ENCODE measurements around the gene MYO3B.

Gene MYO3B

GRCh38 chr2:170505631-170506275, 327.8 kb downstream of the MYO3B start:
- no peaks in the 10 kb centered on the region for H3K27me3 ChIP-seq (replicated peaks; ENCODE audit: insufficient read depth, low read length)
- no peak for DNase-seq
- H3K9me3 ChIP-seq (replicated peaks; ENCODE audit: insufficient read depth, low read length) = no peaks in the 10 kb centered on the region
- H3F3A ChIP-seq (ENCODE audit: insufficient read depth, low read length) = no peaks in the 10 kb centered on the region
- no peak overlapping the region for H2AFZ ChIP-seq (ENCODE audit: low read length)
- no peaks in the 10 kb centered on the region for H3K79me2 ChIP-seq (ENCODE audit: low read length)
- H3K4me1 ChIP-seq (ENCODE audit: low read length) = peaks cover 6% of the 10 kb centered on the region; the same call in 1 of the 2 replicates
- TF ChIP-seq CTCF (IDR thresholded peaks at IDR 0.05; ENCODE audit: low read length) = no peak
- no peak for TF ChIP-seq EZH2 (optimal IDR thresholded peaks at IDR 0.05; ENCODE audit: low read depth, low read length)
- TF ChIP-seq EZH2phosphoT487 (IDR thresholded peaks at IDR 0.05; ENCODE audit: low read length) = no peak
- H3K9ac ChIP-seq (ENCODE audit: low read length) = no peak overlapping the region
- no peak overlapping the region for H3K4me2 ChIP-seq (ENCODE audit: low read depth, low read length)
- no peaks in the 10 kb centered on the region for H4K20me1 ChIP-seq (ENCODE audit: insufficient read depth, low read length)
- H3K27ac ChIP-seq (ENCODE audit: low read length) = no peak overlapping the region
- no peak overlapping the region for H3K4me3 ChIP-seq (ENCODE audit: low read length)
- H3K9me2 ChIP-seq (replicated peaks; ENCODE audit: insufficient read depth, low read length) = no peaks in the 10 kb centered on the region
- H3K36me3 ChIP-seq (replicated peaks; ENCODE audit: insufficient read depth, low read length) = no peaks in the 10 kb centered on the region

DNA sequence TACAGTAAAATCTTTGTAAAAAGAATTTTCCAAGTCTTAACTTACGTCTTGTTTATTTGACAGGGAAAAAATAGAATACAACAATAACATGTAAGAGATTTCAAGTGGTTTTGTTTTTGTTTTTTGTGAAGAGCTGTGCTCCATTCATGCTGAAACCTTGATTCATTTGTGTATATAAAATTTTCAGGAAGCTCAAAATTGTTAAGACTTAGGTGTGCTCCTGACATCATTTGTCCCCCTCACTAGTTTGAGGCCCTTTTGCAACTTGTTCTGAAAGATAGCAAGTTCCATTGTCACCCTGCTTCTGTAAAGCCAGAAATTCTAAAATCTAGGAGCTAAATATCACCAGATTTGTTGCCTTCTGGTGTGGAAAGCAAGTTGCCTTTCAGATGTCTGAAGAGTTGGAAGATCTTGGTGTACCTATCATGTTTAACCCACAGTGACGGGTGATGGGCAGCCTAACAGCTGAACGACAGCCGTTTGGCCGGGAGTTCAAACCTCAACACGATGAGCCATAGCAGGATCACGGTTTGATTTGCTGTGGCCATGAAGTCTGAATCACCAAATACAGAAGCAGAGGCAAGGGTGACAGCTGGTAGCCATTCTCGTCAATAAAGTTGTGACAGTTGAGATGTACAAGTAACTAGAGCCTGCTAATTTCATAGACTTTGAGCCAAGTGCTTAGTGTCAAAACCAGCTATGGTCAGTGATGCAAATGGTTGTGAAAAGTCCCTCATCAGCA, 331.7 kb downstream of the MYO3B start:
- Histone ChIP-seq H3K27me3 (replicated peaks; ENCODE audit: insufficient read depth, low read length) (no peaks in the 10 kb centered on the region), H3K9me2 (replicated peaks; ENCODE audit: insufficient read depth, low read length) (no peaks in the 10 kb centered on the region), H3K4me2 (ENCODE audit: low read depth, low read length) (no peak overlapping the region), H3F3A (ENCODE audit: insufficient read depth, low read length) (no peaks in the 10 kb centered on the region), H3K4me3 (ENCODE audit: low read length) (no peak overlapping the region), H3K9me3 (replicated peaks; ENCODE audit: insufficient read depth, low read length) (no peaks in the 10 kb centered on the region), H3K9ac (ENCODE audit: low read length) (no peak overlapping the region), H4K20me1 (ENCODE audit: insufficient read depth, low read length) (no peaks in the 10 kb centered on the region), H3K4me1 (ENCODE audit: low read length) (peaks cover 6% of the 10 kb centered on the region; the same call in 1 of the 2 replicates), H3K79me2 (ENCODE audit: low read length) (no peaks in the 10 kb centered on the region), H3K36me3 (replicated peaks; ENCODE audit: insufficient read depth, low read length) (no peaks in the 10 kb centered on the region), H2AFZ (ENCODE audit: low read length) (no peak overlapping the region), H3K27ac (ENCODE audit: low read length) (no peak overlapping the region)
- DNase-seq = no peak
- TF ChIP-seq EZH2 (optimal IDR thresholded peaks at IDR 0.05; ENCODE audit: low read depth, low read length) = no peak
- TF ChIP-seq CTCF (IDR thresholded peaks at IDR 0.05; ENCODE audit: low read length) = no peak
- no peak for TF ChIP-seq EZH2phosphoT487 (IDR thresholded peaks at IDR 0.05; ENCODE audit: low read length)

- Histone ChIP-seq H3F3A (ENCODE audit: insufficient read depth, low read length) (no peaks in the 10 kb centered on the region), H3K9ac (ENCODE audit: low read length) (no peak overlapping the region), H3K4me1 (ENCODE audit: low read length) (peaks cover 6% of the 10 kb centered on the region; the same call in 1 of the 2 replicates), H2AFZ (ENCODE audit: low read length) (no peak overlapping the region), H3K79me2 (ENCODE audit: low read length) (no peaks in the 10 kb centered on the region), H3K9me2 (replicated peaks; ENCODE audit: insufficient read depth, low read length) (no peaks in the 10 kb centered on the region), H3K36me3 (replicated peaks; ENCODE audit: insufficient read depth, low read length) (no peaks in the 10 kb centered on the region), H3K4me3 (ENCODE audit: low read length) (no peak overlapping the region), H3K27me3 (replicated peaks; ENCODE audit: insufficient read depth, low read length) (no peaks in the 10 kb centered on the region), H3K4me2 (ENCODE audit: low read depth, low read length) (no peak overlapping the region), H3K27ac (ENCODE audit: low read length) (no peak overlapping the region), H3K9me3 (replicated peaks; ENCODE audit: insufficient read depth, low read length) (no peaks in the 10 kb centered on the region), H4K20me1 (ENCODE audit: insufficient read depth, low read length) (no peaks in the 10 kb centered on the region)
- TF ChIP-seq CTCF (IDR thresholded peaks at IDR 0.05; ENCODE audit: low read length) = no peak
- TF ChIP-seq EZH2 (optimal IDR thresholded peaks at IDR 0.05; ENCODE audit: low read depth, low read length) = no peak
- no peak for TF ChIP-seq EZH2phosphoT487 (IDR thresholded peaks at IDR 0.05; ENCODE audit: low read length)
- DNase-seq = no peak
These were observed 334.3 kb downstream of the MYO3B start for GRCh38 chr2:170512266-170512665.
